Measurements from ENCODE around the gene DAGLA. TPM values are rescaled to one million over a fixed set of nuclear protein-coding genes. Genes with fewer than 3 reads are reported as not detected.

The DAGLA gene
- total and polyA plus RNA-seq, 5 experiments from 2014 or later, result 0.08 to 0.13 TPM; not detected in 3

- Mint-ChIP-seq H3K4me1 (no peaks in the 10 kb centered on the region), H3K27ac (no peak overlapping the region), H3K36me3 (no peaks in the 10 kb centered on the region), H3K9me3 (no peaks in the 10 kb centered on the region), H3K27me3 (peaks cover 3 to 12% (median 5%) of the 10 kb centered on the region in 5 donors), H3K4me3 (no peak overlapping the region)
- POLR2A ChIA-PET, result no interaction called here
- DNase-seq (no peak), ATAC-seq (no peak)
These were observed 64.5 kb downstream of the DAGLA start for GRCh38 chr11:61744609-61745156.

GRCh38 chr11:61745781-61746441 is 65.7 kb downstream of the DAGLA start:
- POLR2A ChIA-PET, result no interaction called here
- peaks cover 0 to 2% (median 0%) of the 10 kb centered on the region in 4 donors for H3K4me1 Mint-ChIP-seq
- no peak overlapping the region for H3K27ac Mint-ChIP-seq
- peaks cover 5 to 21% (median 9%) of the 10 kb centered on the region in 5 donors for H3K27me3 Mint-ChIP-seq
- DNase-seq, result no peak
- no peaks in the 10 kb centered on the region for H3K36me3 Mint-ChIP-seq
- ATAC-seq, result no peak
- no peak overlapping the region for H3K4me3 Mint-ChIP-seq
- no peaks in the 10 kb centered on the region for H3K9me3 Mint-ChIP-seq

- Mint-ChIP-seq H3K27ac (no peak overlapping the region), H3K9me3 (no peaks in the 10 kb centered on the region), H3K4me3 (no peak overlapping the region), H3K36me3 (no peaks in the 10 kb centered on the region), H3K27me3 (peaks cover 9 to 28% (median 14%) of the 10 kb centered on the region in 5 donors), H3K4me1 (peaks cover 0 to 6% (median 0%) of the 10 kb centered on the region in 4 donors)
- ATAC-seq (no peak), DNase-seq (no peak)
- POLR2A ChIA-PET, result no interaction called here
These were observed 66.4 kb downstream of the DAGLA start for GRCh38 chr11:61746442-61747191.

GRCh38 chr11:61747192-61747966 is 67.2 kb downstream of the DAGLA start:
- H3K27me3 Mint-ChIP-seq, result peaks cover 11 to 33% (median 14%) of the 10 kb centered on the region in 5 donors
- no peaks in the 10 kb centered on the region for H3K9me3 Mint-ChIP-seq
- peaks cover 0 to 8% (median 3%) of the 10 kb centered on the region in 4 donors for H3K4me1 Mint-ChIP-seq
- POLR2A ChIA-PET, result no interaction called here
- ATAC-seq, result no peak
- H3K4me3 Mint-ChIP-seq, result no peak overlapping the region
- H3K36me3 Mint-ChIP-seq, result no peaks in the 10 kb centered on the region
- no peak overlapping the region for H3K27ac Mint-ChIP-seq
- peak in 7 of 10 donors; percentile 8 to 43 (median 26) for DNase-seq

GRCh38 chr11:61747967-61748285 is 67.7 kb downstream of the DAGLA start:
- POLR2A ChIA-PET, result interaction anchor here (1.6 kb wide), 1 partner anchor 10 kb away, joined by 3 read pairs; no protein-coding TSS in a partner anchor
- H3K4me1 Mint-ChIP-seq, result peaks cover 2 to 8% (median 4%) of the 10 kb centered on the region in 4 donors
- peaks cover 11 to 34% (median 15%) of the 10 kb centered on the region in 5 donors for H3K27me3 Mint-ChIP-seq
- ATAC-seq (no peak), DNase-seq (no peak)
- no peak overlapping the region for H3K27ac Mint-ChIP-seq
- no peaks in the 10 kb centered on the region for H3K9me3 Mint-ChIP-seq
- H3K36me3 Mint-ChIP-seq, result no peaks in the 10 kb centered on the region
- H3K4me3 Mint-ChIP-seq, result no peak overlapping the region

GRCh38 chr11:61749591-61750217 is 69.5 kb downstream of the DAGLA start:
- H3K27me3 Mint-ChIP-seq, result peaks cover 11 to 44% (median 24%) of the 10 kb centered on the region in 5 donors
- H3K36me3 Mint-ChIP-seq, result no peaks in the 10 kb centered on the region
- no peaks in the 10 kb centered on the region for H3K9me3 Mint-ChIP-seq
- no peak overlapping the region for H3K4me3 Mint-ChIP-seq
- POLR2A ChIA-PET, result interaction anchor here (1.6 kb wide), 1 partner anchor 11 kb away, joined by 3 read pairs; no protein-coding TSS in a partner anchor
- no peak overlapping the region for H3K27ac Mint-ChIP-seq
- ATAC-seq (no peak), DNase-seq (no peak)
- peaks cover 5 to 13% (median 11%) of the 10 kb centered on the region in 4 donors for H3K4me1 Mint-ChIP-seq

- H3K9me3 Mint-ChIP-seq, result no peaks in the 10 kb centered on the region
- ATAC-seq, result no peak
- H3K36me3 Mint-ChIP-seq, result no peaks in the 10 kb centered on the region
- DNase-seq, result no peak
- peaks cover 6 to 16% (median 11%) of the 10 kb centered on the region in 4 donors for H3K4me1 Mint-ChIP-seq
- POLR2A ChIA-PET, result no interaction called here
- H3K27ac Mint-ChIP-seq, result peak overlapping the region in 1 of 10 donors; percentile 13
- H3K4me3 Mint-ChIP-seq, result peak overlapping the region in 9 of 10 donors; percentile 26 to 83 (median 59)
- peaks cover 11 to 44% (median 24%) of the 10 kb centered on the region in 5 donors for H3K27me3 Mint-ChIP-seq
These were observed 70.6 kb downstream of the DAGLA start for GRCh38 chr11:61750631-61751273.

GRCh38 chr11:61751384-61751783 is 71.2 kb downstream of the DAGLA start:
- POLR2A ChIA-PET, result no interaction called here
- ATAC-seq (no peak), DNase-seq (no peak)
- Mint-ChIP-seq H3K36me3 (no peaks in the 10 kb centered on the region), H3K27me3 (peaks cover 11 to 44% (median 24%) of the 10 kb centered on the region in 5 donors), H3K4me1 (peaks cover 11 to 23% (median 14%) of the 10 kb centered on the region in 4 donors), H3K9me3 (no peaks in the 10 kb centered on the region), H3K27ac (peak overlapping the region in 2 of 10 donors; percentile 13 to 54), H3K4me3 (peak overlapping the region; percentile 26 to 85 (median 72))

- Mint-ChIP-seq H3K4me1 (peaks cover 13 to 30% (median 18%) of the 10 kb centered on the region in 4 donors), H3K36me3 (no peaks in the 10 kb centered on the region), H3K27ac (peak within 1 kb of the TSS in 5 of 10 donors; percentile 2 to 66 (median 26)), H3K9me3 (no peaks in the 10 kb centered on the region), H3K27me3 (peaks cover 11 to 44% (median 24%) of the 10 kb centered on the region in 5 donors), H3K4me3 (peak within 1 kb of the TSS; percentile 65 to 85 (median 82))
- DNase-seq (peak in 9 of 10 donors; percentile 19 to 69 (median 57)), ATAC-seq (peak; percentile 92 to 95)
- POLR2A ChIA-PET, result no interaction called here
These were observed 72.1 kb downstream of the DAGLA start, which contains the start of gene MYRF for GRCh38 chr11:61752117-61752924. TSS of gene MYRF (plus strand) at chr11:61752636. CDS start at chr11:61752745, 109 bp downstream.

- peak overlapping the region; percentile 65 to 84 (median 76) for H3K4me3 Mint-ChIP-seq
- ATAC-seq, result peak in 1 of 2 donors; percentile 35
- H3K36me3 Mint-ChIP-seq, result no peaks in the 10 kb centered on the region
- POLR2A ChIA-PET, result no interaction called here
- no peaks in the 10 kb centered on the region for H3K9me3 Mint-ChIP-seq
- H3K4me1 Mint-ChIP-seq, result peaks cover 13 to 30% (median 18%) of the 10 kb centered on the region in 4 donors
- no peak for DNase-seq
- peaks cover 11 to 43% (median 24%) of the 10 kb centered on the region in 5 donors for H3K27me3 Mint-ChIP-seq
- peak overlapping the region in 5 of 10 donors; percentile 2 to 66 (median 26) for H3K27ac Mint-ChIP-seq
These were observed 72.8 kb downstream of the DAGLA start for GRCh38 chr11:61752925-61753521.
